ENCODE results near the gene SLC25A31.

Gene SLC25A31

DNA sequence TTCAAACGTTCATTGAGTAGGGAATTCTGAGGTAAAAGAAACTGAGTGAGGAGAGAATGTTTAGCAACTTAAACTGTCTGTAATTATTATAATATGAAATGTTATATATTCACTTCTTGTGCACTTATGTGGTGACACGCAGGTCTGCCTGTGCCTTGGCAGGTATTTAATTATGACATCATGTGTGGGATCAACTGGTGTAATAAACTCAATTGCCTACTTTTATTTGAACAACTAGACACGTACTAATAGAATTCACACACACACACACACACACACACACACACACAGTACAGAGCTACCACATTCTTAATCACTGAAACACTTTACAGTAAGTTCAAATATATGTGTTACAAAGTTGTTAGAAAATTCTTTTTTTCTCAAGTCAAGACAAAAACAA lies 20.7 kb upstream of the SLC25A31 start:
- Histone ChIP-seq H3K27me3 (ENCODE audit: insufficient read depth, poor library complexity, severe bottlenecking) (no peaks in the 10 kb centered on the region), H3K27ac (replicated peaks) (no peak overlapping the region), H3K4me3 (replicated peaks; ENCODE audit: insufficient read depth, low read length) (no peak overlapping the region)
- TF ChIP-seq, protein P1, sequence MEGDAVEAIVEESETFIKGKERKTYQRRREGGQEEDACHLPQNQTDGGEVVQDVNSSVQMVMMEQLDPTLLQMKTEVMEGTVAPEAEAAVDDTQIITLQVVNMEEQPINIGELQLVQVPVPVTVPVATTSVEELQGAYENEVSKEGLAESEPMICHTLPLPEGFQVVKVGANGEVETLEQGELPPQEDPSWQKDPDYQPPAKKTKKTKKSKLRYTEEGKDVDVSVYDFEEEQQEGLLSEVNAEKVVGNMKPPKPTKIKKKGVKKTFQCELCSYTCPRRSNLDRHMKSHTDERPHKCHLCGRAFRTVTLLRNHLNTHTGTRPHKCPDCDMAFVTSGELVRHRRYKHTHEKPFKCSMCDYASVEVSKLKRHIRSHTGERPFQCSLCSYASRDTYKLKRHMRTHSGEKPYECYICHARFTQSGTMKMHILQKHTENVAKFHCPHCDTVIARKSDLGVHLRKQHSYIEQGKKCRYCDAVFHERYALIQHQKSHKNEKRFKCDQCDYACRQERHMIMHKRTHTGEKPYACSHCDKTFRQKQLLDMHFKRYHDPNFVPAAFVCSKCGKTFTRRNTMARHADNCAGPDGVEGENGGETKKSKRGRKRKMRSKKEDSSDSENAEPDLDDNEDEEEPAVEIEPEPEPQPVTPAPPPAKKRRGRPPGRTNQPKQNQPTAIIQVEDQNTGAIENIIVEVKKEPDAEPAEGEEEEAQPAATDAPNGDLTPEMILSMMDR (IDR thresholded peaks at IDR 0.05; ENCODE audit: insufficient read depth, low read length), result no peak
- TF ChIP-seq REST (IDR thresholded peaks at IDR 0.05; ENCODE audit: insufficient replicate concordance, low read depth) (no peak), POLR2AphosphoS5 (IDR thresholded peaks at IDR 0.05; ENCODE audit: low read depth) (no peak)
- DNase-seq (ENCODE audit: low read depth in 1 of 2, low spot score in 1 of 2), result no peak

GRCh38 chr4:127731406-127731805 lies 1.2 kb downstream of the SLC25A31 start:
- DNase-seq (ENCODE audit: low read depth in 1 of 2, low spot score in 1 of 2), result no peak
- Histone ChIP-seq H3K4me3 (replicated peaks; ENCODE audit: insufficient read depth, low read length) (no peak overlapping the region), H3K27me3 (ENCODE audit: insufficient read depth, poor library complexity, severe bottlenecking) (peaks cover 3% of the 10 kb centered on the region), H3K27ac (replicated peaks) (no peak overlapping the region)
- TF ChIP-seq POLR2AphosphoS5 (IDR thresholded peaks at IDR 0.05; ENCODE audit: low read depth), result no peak
- no peak for TF ChIP-seq REST (IDR thresholded peaks at IDR 0.05; ENCODE audit: insufficient replicate concordance, low read depth)
- TF ChIP-seq SPI1 (IDR thresholded peaks at IDR 0.05; ENCODE audit: borderline replicate concordance, low read depth), result no peak
- TF ChIP-seq, protein P1 (IDR thresholded peaks at IDR 0.05; ENCODE audit: insufficient read depth, low read length), result no peak
- TF ChIP-seq GABPA (IDR thresholded peaks at IDR 0.05; ENCODE audit: low read depth), result no peak

GRCh38 chr4:127732623-127733328 lies 2.6 kb downstream of the SLC25A31 start:
- DNase-seq (ENCODE audit: low read depth in 1 of 2, low spot score in 1 of 2), result peak in 1 of 2 experiments; percentile 6
- TF ChIP-seq SPI1 (IDR thresholded peaks at IDR 0.05; ENCODE audit: borderline replicate concordance, low read depth) (no peak), REST (IDR thresholded peaks at IDR 0.05; ENCODE audit: insufficient replicate concordance, low read depth) (no peak), POLR2AphosphoS5 (IDR thresholded peaks at IDR 0.05; ENCODE audit: low read depth) (no peak)
- TF ChIP-seq, protein P1 (IDR thresholded peaks at IDR 0.05; ENCODE audit: insufficient read depth, low read length), result peak; percentile 1
- Histone ChIP-seq H3K27me3 (ENCODE audit: insufficient read depth, poor library complexity, severe bottlenecking) (peaks cover 4% of the 10 kb centered on the region), H3K27ac (replicated peaks) (no peak overlapping the region), H3K4me3 (replicated peaks; ENCODE audit: insufficient read depth, low read length) (no peak overlapping the region)
